ENCODE results near the gene SRGAP1.

DNA sequence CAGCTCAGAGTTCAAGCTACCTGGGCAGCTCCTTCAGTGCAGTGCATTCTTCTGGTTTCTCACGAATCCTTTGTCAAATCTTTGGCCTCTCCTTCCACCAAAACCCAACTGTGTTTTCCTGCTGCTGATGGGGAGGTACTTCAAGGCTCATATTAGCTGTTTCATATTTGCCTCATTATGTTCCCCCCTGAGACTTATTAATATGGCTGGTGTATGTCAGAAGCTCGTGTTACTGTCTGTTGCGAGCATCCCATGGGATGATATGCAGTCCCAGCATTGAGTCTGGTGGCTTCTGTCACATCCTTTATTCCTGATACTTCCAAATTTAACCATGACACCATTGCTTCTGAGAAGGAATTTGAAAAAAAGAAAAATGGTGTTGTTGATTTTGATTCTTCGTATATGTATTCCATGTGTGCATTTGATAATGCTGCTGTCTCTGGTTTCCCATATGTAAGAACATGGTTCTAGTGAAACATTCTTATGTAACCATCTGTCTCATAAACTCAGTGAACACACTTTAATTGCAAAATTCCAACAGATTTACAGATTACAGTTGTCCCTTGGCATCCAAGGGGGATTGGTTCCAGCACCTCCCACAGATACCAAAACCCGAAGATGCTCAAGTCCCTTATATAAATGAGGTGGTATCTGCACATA is 228.5 kb downstream of the SRGAP1 start:
- no peak for TF ChIP-seq CTCF (IDR thresholded peaks at IDR 0.05)
- TF ChIP-seq POLR2A (IDR thresholded peaks at IDR 0.05): no peak
- no peak for TF ChIP-seq EP300 (IDR thresholded peaks at IDR 0.05)

All from gastroesophageal sphincter (tissue), 3 donors.